ENCODE measurements around the gene NCAM2. TPM values are rescaled to one million over a fixed set of nuclear protein-coding genes. Genes with fewer than 3 reads are reported as not detected.

Gene NCAM2
- total RNA-seq, 1 donor from 2014 or later = 0.84 TPM

- Histone ChIP-seq H2AFZ (replicated peaks) (no peak overlapping the region), H3K27ac (no peak overlapping the region), H3K4me2 (no peak overlapping the region), H3K9me3 (ENCODE audit: low read depth) (no peaks in the 10 kb centered on the region), H3F3A (ENCODE audit: low read depth) (no peaks in the 10 kb centered on the region), H4K20me1 (ENCODE audit: low read depth) (no peaks in the 10 kb centered on the region), H3K36me3 (no peaks in the 10 kb centered on the region), H3K9ac (no peak overlapping the region), H3K27me3 (no peaks in the 10 kb centered on the region), H3K4me1 (no peaks in the 10 kb centered on the region), H3K79me2 (ENCODE audit: low read depth) (no peaks in the 10 kb centered on the region), H3K4me3 (no peak overlapping the region)
- no peaks in the 10 kb centered on the region for H3K9me3 Mint-ChIP-seq
- no peak for DNase-seq (ENCODE audit: low spot score)
- TF ChIP-seq EZH2 (IDR thresholded peaks at IDR 0.05) (no peak), EZH2phosphoT487 (IDR thresholded peaks at IDR 0.05) (no peak)
- TF ChIP-seq, protein P1, sequence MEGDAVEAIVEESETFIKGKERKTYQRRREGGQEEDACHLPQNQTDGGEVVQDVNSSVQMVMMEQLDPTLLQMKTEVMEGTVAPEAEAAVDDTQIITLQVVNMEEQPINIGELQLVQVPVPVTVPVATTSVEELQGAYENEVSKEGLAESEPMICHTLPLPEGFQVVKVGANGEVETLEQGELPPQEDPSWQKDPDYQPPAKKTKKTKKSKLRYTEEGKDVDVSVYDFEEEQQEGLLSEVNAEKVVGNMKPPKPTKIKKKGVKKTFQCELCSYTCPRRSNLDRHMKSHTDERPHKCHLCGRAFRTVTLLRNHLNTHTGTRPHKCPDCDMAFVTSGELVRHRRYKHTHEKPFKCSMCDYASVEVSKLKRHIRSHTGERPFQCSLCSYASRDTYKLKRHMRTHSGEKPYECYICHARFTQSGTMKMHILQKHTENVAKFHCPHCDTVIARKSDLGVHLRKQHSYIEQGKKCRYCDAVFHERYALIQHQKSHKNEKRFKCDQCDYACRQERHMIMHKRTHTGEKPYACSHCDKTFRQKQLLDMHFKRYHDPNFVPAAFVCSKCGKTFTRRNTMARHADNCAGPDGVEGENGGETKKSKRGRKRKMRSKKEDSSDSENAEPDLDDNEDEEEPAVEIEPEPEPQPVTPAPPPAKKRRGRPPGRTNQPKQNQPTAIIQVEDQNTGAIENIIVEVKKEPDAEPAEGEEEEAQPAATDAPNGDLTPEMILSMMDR (IDR thresholded peaks at IDR 0.05) = no peak
- H3K36me3 Mint-ChIP-seq = no peaks in the 10 kb centered on the region
- no peaks in the 10 kb centered on the region for H3K4me1 Mint-ChIP-seq
- H3K27me3 Mint-ChIP-seq (ENCODE audit: insufficient read depth, low read depth) = no peaks in the 10 kb centered on the region
- no peak overlapping the region for H3K27ac Mint-ChIP-seq
- H3K4me3 Mint-ChIP-seq = no peak overlapping the region
These were observed 179.3 kb downstream of the NCAM2 start for GRCh38 chr21:21177353-21177986.

DNA sequence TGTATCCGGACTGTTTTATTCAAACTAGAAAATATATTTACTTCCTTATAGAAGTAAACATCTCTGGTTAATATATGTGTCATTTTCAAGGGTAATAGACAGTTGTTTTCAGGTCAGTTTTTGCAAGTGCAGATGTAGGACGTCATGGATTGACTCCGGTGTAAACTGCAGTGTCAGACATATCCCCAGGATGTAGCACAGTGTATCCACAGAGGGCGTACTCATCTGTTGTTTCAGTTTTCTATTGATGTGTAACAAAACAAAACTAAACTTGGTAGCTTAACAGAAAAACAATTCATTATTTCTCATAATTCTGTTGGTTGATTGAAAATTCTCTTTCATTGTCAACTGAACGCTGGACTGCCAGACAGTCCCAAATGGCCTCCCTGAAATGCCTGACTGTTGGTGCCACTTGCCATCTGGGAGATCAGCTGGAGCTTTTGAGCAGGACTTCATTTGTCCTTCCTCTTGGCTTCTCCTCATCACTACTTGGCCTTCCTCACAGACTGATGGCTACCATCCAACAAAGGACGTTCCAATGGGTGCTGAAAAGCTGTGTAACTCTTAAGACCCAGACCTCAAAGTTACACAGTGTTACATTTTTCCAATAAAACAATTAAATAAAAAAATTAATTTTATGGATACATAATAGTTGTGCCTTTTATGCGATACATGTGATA lies 181.6 kb downstream of the NCAM2 start:
- Histone ChIP-seq H3F3A (ENCODE audit: low read depth) (no peaks in the 10 kb centered on the region), H3K4me2 (no peak overlapping the region), H3K9me3 (ENCODE audit: low read depth) (no peaks in the 10 kb centered on the region), H2AFZ (replicated peaks) (no peak overlapping the region), H3K27me3 (no peaks in the 10 kb centered on the region), H3K9ac (no peak overlapping the region), H3K4me3 (no peak overlapping the region), H3K27ac (no peak overlapping the region), H3K4me1 (no peaks in the 10 kb centered on the region), H3K79me2 (ENCODE audit: low read depth) (no peaks in the 10 kb centered on the region), H3K36me3 (no peaks in the 10 kb centered on the region), H4K20me1 (ENCODE audit: low read depth) (no peaks in the 10 kb centered on the region)
- Mint-ChIP-seq H3K27ac (no peak overlapping the region), H3K36me3 (no peaks in the 10 kb centered on the region), H3K27me3 (ENCODE audit: insufficient read depth, low read depth) (no peaks in the 10 kb centered on the region), H3K4me3 (no peak overlapping the region), H3K9me3 (no peaks in the 10 kb centered on the region), H3K4me1 (no peaks in the 10 kb centered on the region)
- DNase-seq (ENCODE audit: low spot score) = no peak
- TF ChIP-seq EZH2 (IDR thresholded peaks at IDR 0.05) = no peak
- TF ChIP-seq, protein P1 (IDR thresholded peaks at IDR 0.05) = no peak

DNA sequence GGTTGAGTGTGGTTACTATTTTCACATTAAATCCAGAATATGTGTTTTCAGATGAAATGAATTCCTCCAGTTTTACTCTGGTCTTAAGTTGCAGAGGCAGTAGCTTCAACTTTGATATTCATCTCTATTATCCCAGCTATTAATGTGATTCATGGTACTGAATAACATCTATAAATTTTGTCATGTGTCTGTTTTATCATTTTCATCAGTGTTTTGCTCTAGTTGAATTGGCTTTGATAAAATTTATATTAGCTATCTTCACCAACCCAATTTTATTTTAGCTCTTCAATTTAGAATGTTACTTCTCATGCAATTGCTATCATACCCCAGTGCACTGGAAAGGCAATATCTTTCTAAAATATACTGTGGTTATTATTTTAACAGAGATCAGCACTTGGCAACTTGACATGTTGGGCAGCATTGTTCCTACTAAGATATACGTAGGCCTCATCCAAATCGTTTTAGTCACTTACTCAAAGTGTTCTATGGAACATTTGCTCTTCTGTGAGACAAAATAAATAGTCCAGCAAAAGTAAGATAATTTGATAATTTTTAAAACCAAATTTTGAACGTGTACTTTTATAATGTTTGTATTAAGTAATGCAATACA lies 184.3 kb downstream of the NCAM2 start:
- Histone ChIP-seq H3K4me1 (no peaks in the 10 kb centered on the region), H3K9me3 (ENCODE audit: low read depth) (no peaks in the 10 kb centered on the region), H3K79me2 (ENCODE audit: low read depth) (no peaks in the 10 kb centered on the region), H4K20me1 (ENCODE audit: low read depth) (no peaks in the 10 kb centered on the region), H3K4me2 (no peak overlapping the region), H3K4me3 (no peak overlapping the region), H3K27ac (no peak overlapping the region), H2AFZ (replicated peaks) (no peak overlapping the region), H3K27me3 (no peaks in the 10 kb centered on the region), H3K9ac (no peak overlapping the region), H3K36me3 (no peaks in the 10 kb centered on the region), H3F3A (ENCODE audit: low read depth) (no peaks in the 10 kb centered on the region)
- H3K36me3 Mint-ChIP-seq = no peaks in the 10 kb centered on the region
- no peaks in the 10 kb centered on the region for H3K9me3 Mint-ChIP-seq
- no peak overlapping the region for H3K4me3 Mint-ChIP-seq
- H3K27ac Mint-ChIP-seq = no peak overlapping the region
- no peaks in the 10 kb centered on the region for H3K4me1 Mint-ChIP-seq
- TF ChIP-seq, protein P1 (IDR thresholded peaks at IDR 0.05) = no peak
- TF ChIP-seq EZH2 (IDR thresholded peaks at IDR 0.05) (no peak), EZH2phosphoT487 (IDR thresholded peaks at IDR 0.05) (no peak)
- no peaks in the 10 kb centered on the region for H3K27me3 Mint-ChIP-seq (ENCODE audit: insufficient read depth, low read depth)
- no peak for DNase-seq (ENCODE audit: low spot score)

Data from neural progenitor cell (in vitro differentiated cells).